Colonic mucosa (tissue), 4 donors: Measurements from ENCODE around the gene CYB561. TPM values are rescaled to one million over a fixed set of nuclear protein-coding genes. Genes with fewer than 3 reads are reported as not detected.

Experiments
- DNase-seq: peaks from one replicate; pipeline ENCODE4 v3.0.0-alpha.2; 2020
- H3K27ac ChIP-seq: fragments of 200-600 bp; one replicate; pipeline ENCODE4 v1.8.0; 2021
- H3K27me3 ChIP-seq: fragments of 200-600 bp; one replicate; pipeline ENCODE4 v1.8.0; 2021
- H3K36me3 ChIP-seq: fragments of 200-600 bp; one replicate; pipeline ENCODE4 v1.8.0; 2021
- H3K4me1 ChIP-seq: fragments of 200-600 bp; one replicate; pipeline ENCODE4 v1.8.0; 2021; ENCODE audit warnings: mild to moderate bottlenecking
- H3K4me3 ChIP-seq: fragments of 200-600 bp; one replicate; pipeline ENCODE4 v1.8.0; 2021
- H3K9ac ChIP-seq, 2 donors: one replicate each; pipeline ENCODE4 v1.7.0; 2013; ENCODE audit warnings: control low read depth in 2 of 2, low read depth in 2 of 2, low read length in 2 of 2
- H3K9me3 ChIP-seq: fragments of 200-600 bp; one replicate; pipeline ENCODE4 v1.8.0; 2021
- intact Hi-C: fragments of 100-400 bp; cut with DNase I; formaldehyde crosslinking; loops from one replicate; pipeline ENCODE4 v1.14.1; 2022
- total RNA-seq, 2 donors: library from RNA; stranded (reverse); fragmentation: NEBNext Ultra II Directional in 1 of 2; extraction: Animal tissue kit (Norgen Biotek cat#: 25700) in 1 of 2; gene quantifications; one replicate each; pipeline ENCODE4 v1.2.1, GENCODE V29; 2021
- TF ChIP-seq, protein P1 (sequence below): fragments of 200-600 bp; IDR thresholded peaks from one replicate; pipeline ENCODE4 v1.8.0; 2022; ENCODE audit warnings: antibody characterized with exemption, mild to moderate bottlenecking
- donor health status: healthy.
- donor health status: DM: no; HTN: no; CAD: no.
- donor health status: DM: no; HTN: no; CAD: no.

CYB561 gene
- total RNA-seq, 2 donors from 2014 or later = 60.1 to 90.6 TPM

DNA sequence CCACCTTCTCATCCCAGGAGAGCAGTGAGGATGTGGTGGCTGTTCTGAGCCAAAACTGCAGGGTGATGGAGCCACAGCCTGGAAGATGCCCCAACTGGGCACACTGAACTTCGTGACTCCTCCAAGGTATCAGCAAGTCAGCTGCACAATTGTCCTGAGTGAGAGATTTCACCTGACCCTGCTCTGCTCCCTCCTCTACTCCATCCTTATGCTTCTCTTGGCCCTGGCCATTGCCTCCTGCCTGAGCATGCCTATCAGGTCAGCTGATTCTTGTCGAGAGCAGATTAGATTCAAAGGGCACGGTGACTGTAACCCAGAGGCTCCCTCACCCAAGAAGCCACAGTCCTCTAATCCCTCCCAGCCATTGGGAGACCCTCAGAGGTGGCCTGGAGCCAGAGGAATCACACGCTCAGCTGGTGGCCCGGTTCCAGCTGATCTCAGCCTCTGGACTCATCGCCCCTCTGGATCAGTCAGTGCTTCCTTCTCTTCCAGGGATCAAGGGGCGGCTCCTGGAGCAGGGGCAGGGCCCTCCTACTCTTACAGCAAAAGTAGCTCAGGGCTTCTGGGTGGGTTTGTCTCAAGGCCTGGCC, 7.0 kb upstream of the CYB561 start:
- TF ChIP-seq, protein P1, sequence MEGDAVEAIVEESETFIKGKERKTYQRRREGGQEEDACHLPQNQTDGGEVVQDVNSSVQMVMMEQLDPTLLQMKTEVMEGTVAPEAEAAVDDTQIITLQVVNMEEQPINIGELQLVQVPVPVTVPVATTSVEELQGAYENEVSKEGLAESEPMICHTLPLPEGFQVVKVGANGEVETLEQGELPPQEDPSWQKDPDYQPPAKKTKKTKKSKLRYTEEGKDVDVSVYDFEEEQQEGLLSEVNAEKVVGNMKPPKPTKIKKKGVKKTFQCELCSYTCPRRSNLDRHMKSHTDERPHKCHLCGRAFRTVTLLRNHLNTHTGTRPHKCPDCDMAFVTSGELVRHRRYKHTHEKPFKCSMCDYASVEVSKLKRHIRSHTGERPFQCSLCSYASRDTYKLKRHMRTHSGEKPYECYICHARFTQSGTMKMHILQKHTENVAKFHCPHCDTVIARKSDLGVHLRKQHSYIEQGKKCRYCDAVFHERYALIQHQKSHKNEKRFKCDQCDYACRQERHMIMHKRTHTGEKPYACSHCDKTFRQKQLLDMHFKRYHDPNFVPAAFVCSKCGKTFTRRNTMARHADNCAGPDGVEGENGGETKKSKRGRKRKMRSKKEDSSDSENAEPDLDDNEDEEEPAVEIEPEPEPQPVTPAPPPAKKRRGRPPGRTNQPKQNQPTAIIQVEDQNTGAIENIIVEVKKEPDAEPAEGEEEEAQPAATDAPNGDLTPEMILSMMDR = no peak
- H3K4me1 ChIP-seq = no peaks in the 10 kb centered on the region
- DNase-seq = no peak
- intact Hi-C loops = no loop called here
- H3K27me3 ChIP-seq = no peaks in the 10 kb centered on the region
- H3K9ac ChIP-seq = no peak overlapping the region
- H3K9me3 ChIP-seq = no peaks in the 10 kb centered on the region
- H3K27ac ChIP-seq = no peak overlapping the region
- no peak overlapping the region for H3K4me3 ChIP-seq
- no peaks in the 10 kb centered on the region for H3K36me3 ChIP-seq

DNA sequence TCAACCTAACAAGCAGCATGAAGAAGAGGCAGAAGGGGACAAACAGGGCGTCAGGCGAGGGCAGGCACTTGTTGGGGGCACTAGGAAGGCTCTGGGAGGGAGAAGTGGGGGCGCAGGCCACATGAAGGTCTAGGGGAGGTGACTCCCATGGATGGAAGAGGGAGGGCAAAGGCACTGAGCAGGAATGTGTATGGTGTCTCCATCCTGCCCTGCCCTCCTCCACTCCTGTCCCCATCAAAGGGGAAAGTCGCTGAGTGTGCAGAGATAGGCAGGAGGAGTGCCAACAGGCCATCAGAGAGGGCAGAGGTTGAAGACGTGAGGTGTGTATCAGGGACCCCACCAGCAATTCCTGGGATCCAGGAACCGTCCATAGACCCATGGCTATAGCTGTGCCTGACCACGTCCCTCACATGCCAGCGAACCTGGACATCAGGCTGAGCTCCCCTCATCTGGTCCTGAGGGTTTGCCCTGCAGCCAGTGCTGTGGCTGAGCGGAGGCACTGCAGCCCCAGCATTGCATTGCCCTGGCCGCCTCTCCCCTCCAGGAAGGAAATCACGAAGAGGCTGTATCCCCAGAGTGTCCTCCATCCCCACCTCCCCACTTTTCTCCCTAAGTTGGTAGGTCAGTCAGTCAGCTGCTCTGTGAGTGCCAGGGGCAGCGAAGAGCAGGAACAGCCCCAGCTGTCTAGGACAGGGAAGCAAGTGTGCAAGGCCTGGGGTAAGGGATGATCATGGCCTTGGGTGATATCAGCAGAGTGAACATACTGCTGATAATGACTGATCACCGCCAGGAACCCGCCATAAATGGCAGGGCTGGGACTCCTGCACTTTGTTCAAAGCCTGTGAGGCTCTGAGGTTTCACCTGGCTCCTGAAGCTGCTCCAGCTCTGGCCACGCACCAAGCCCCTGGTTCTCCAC, 6.2 kb upstream of the CYB561 start:
- no peaks in the 10 kb centered on the region for H3K9me3 ChIP-seq
- H3K4me1 ChIP-seq = no peaks in the 10 kb centered on the region
- H3K9ac ChIP-seq = no peak overlapping the region
- DNase-seq = no peak
- no peak overlapping the region for H3K4me3 ChIP-seq
- intact Hi-C loops = no loop called here
- H3K27me3 ChIP-seq = no peaks in the 10 kb centered on the region
- H3K36me3 ChIP-seq = no peaks in the 10 kb centered on the region
- TF ChIP-seq, protein P1 = no peak
- no peak overlapping the region for H3K27ac ChIP-seq

DNA sequence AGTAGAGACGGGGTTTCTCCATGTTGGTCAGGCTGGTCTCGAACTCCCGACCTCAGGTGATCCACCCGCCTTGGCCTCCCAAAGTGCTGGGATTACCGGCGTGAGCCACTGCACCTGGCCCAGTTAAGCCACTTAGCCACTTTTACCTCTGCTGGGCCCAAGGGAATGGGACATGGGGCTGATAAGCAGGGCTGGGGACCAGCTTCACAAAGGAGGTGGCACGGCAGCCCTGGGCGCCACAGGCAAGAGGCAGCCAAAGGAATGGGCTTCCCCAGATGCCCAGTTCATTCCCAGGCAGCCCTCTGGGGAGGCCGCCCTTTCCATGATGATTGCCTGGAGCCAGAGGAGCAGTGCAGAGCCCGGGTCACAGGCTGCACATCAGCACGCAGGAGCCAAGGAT, 5.0 kb upstream of the CYB561 start:
- Histone ChIP-seq H3K4me3 (no peak overlapping the region), H3K9ac (no peak overlapping the region), H3K27ac (no peak overlapping the region), H3K9me3 (no peaks in the 10 kb centered on the region), H3K36me3 (no peaks in the 10 kb centered on the region), H3K4me1 (no peaks in the 10 kb centered on the region), H3K27me3 (no peaks in the 10 kb centered on the region)
- no peak for DNase-seq
- TF ChIP-seq, protein P1 = no peak
- intact Hi-C loops = no loop called here

DNA sequence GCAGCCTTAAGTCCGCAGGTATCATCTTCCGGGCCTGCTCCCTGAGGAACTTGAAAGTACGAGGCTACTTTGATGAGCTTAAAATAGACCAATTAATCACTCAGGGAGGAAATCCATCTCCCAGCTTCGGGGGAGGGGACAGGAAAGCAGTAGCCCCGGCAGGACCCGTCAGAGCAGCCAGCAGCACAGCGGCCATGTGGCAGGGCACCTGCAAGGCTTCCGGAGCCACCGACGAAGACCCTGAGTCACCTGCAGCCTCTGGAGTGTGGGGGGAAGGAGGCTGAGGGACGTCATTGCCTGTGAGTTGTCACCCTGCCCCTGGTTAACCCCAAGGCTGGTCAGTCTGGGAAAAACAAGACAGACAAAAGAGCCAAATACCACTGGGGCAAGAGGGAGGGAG, 4.4 kb upstream of the CYB561 start:
- no peaks in the 10 kb centered on the region for H3K27me3 ChIP-seq
- no peak overlapping the region for H3K27ac ChIP-seq
- intact Hi-C loops = no loop called here

DNA sequence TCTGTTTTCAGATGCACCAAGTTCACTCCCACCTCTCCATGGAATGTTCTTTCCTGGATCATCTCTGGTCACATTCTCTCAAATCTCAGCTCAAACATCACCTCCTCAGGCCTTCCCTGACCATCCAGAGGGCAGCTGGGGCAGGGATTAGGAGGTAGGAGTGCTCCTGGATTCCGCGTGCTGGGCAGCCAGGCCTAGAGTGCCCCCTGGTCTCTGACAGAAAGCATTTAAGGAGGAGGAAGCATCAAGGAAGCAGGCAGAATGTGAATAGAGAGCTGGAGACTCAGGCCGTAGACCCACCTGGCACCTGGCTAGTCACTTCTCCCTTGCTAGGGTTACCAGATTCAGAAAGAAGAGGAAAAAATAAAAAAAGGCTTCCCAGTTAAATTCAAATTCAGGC, 2.5 kb upstream of the CYB561 start:
- Histone ChIP-seq H3K9me3 (no peaks in the 10 kb centered on the region), H3K9ac (no peak overlapping the region), H3K4me3 (no peak overlapping the region), H3K27me3 (no peaks in the 10 kb centered on the region), H3K36me3 (no peaks in the 10 kb centered on the region), H3K27ac (no peak overlapping the region), H3K4me1 (no peaks in the 10 kb centered on the region)
- TF ChIP-seq, protein P1 = no peak
- DNase-seq = no peak
- intact Hi-C loops = no loop called here

More for the DNA sequence above, 4.4 kb upstream of the CYB561 start:
- TF ChIP-seq, protein P1 = no peak
- Histone ChIP-seq H3K36me3 (no peaks in the 10 kb centered on the region), H3K9ac (no peak overlapping the region), H3K4me3 (no peak overlapping the region), H3K4me1 (no peaks in the 10 kb centered on the region), H3K9me3 (no peaks in the 10 kb centered on the region)
- no peak for DNase-seq
